Lung (tissue), 12 donors: Measurements from ENCODE around the gene DENND1A. TPM values are rescaled to one million over a fixed set of nuclear protein-coding genes. Genes with fewer than 3 reads are reported as not detected.

Experiments used
- ATAC-seq: fragments of 200-7000 bp; cut with Tn5 transposase; one replicate; pipeline ENCODE4 v1.9.1; 2020; ENCODE audit warnings: moderate number of reproducible peaks; ENCODE audit not compliant: insufficient read depth, low FRiP score
- DNase-seq, 3 donors: peaks; one replicate each; pipeline ENCODE4 v3.0.0-alpha.2; 2013 to 2017
- H3K27ac ChIP-seq, 2 donors: one replicate each; pipeline ENCODE4 v1.5.1; 2013; ENCODE audit warnings: mild to moderate bottlenecking in 2 of 2, moderate library complexity in 2 of 2, control low read depth in 1 of 2, inconsistent platforms in 1 of 2, low read depth in 1 of 2, low read length in 1 of 2
- H3K27me3 ChIP-seq, 3 donors: one replicate each; pipeline ENCODE4 v1.5.1; 2013; ENCODE audit warnings: low read length in 2 of 3; ENCODE audit not compliant: control insufficient read depth in 3 of 3, insufficient read depth in 3 of 3
- H3K36me3 ChIP-seq, 4 donors: one replicate each; pipeline ENCODE4 v1.5.1; 2013; ENCODE audit warnings: low read length in 4 of 4, mild to moderate bottlenecking in 1 of 4, moderate library complexity in 1 of 4; ENCODE audit not compliant: control insufficient read depth in 4 of 4, insufficient read depth in 4 of 4
- H3K4me1 ChIP-seq, 5 donors: one replicate each; pipeline ENCODE4 v1.5.1; 2013; ENCODE audit warnings: low read length in 5 of 5, mild to moderate bottlenecking in 2 of 5, moderate library complexity in 1 of 5; ENCODE audit not compliant: control insufficient read depth in 5 of 5, insufficient read depth in 5 of 5
- H3K4me3 ChIP-seq: one replicate; pipeline ENCODE4 v1.5.1; 2013; ENCODE audit warnings: mild to moderate bottlenecking, control low read depth, moderate library complexity
- H3K9ac ChIP-seq, 2 donors: one replicate each; pipeline ENCODE4 v1.5.1; 2013; ENCODE audit warnings: low read length in 2 of 2, control low read depth in 1 of 2; ENCODE audit not compliant: insufficient read depth in 1 of 2
- H3K9me3 ChIP-seq, 4 donors: one replicate each; pipeline ENCODE4 v1.5.1; 2013; ENCODE audit warnings: low read length in 3 of 4, mild to moderate bottlenecking in 1 of 4, moderate library complexity in 1 of 4; ENCODE audit not compliant: control insufficient read depth in 4 of 4, insufficient read depth in 3 of 4
- CTCF ChIP-seq: IDR thresholded peaks from 2 replicates; pipeline ENCODE4 v1.5.1; 2012; ENCODE audit warnings: mild to moderate bottlenecking; ENCODE audit errors: control extremely low read depth, extremely low read depth
- WGBS, 2 donors: extraction: QIAGEN DNeasy Blood & Tissue Kit; methylation state at CpG; one replicate each; pipeline ENCODE4 v1.1.7; 2013; 5-methylcytosine and 5-hydroxymethylcytosine counted together
- polyA plus RNA-seq, 2 donors: library from polyadenylated mRNA; stranded (reverse); fragments of 200-250 nt; gene quantifications; one replicate each; pipeline ENCODE4 v1.2.1, GENCODE V29; 2013
- total RNA-seq, 2 donors: library from RNA; depleted of rRNA in 1 of 2; stranded (reverse); fragments of >200 nt in 1 of 2; gene quantifications; one replicate each; pipeline ENCODE4 v1.2.1, GENCODE V29; 2014 to 2021
- donor health status: control.
- donor health status: control.
- donor health status: Bipolar disorder and iron deficiency.
- donor health status: healthy.
- donor health status: DM: yes; HTN: yes; CAD: no.

Gene DENND1A
- total and polyA plus RNA-seq, 4 donors, result 5.7 to 29.8 (median 14.5) TPM

DNA sequence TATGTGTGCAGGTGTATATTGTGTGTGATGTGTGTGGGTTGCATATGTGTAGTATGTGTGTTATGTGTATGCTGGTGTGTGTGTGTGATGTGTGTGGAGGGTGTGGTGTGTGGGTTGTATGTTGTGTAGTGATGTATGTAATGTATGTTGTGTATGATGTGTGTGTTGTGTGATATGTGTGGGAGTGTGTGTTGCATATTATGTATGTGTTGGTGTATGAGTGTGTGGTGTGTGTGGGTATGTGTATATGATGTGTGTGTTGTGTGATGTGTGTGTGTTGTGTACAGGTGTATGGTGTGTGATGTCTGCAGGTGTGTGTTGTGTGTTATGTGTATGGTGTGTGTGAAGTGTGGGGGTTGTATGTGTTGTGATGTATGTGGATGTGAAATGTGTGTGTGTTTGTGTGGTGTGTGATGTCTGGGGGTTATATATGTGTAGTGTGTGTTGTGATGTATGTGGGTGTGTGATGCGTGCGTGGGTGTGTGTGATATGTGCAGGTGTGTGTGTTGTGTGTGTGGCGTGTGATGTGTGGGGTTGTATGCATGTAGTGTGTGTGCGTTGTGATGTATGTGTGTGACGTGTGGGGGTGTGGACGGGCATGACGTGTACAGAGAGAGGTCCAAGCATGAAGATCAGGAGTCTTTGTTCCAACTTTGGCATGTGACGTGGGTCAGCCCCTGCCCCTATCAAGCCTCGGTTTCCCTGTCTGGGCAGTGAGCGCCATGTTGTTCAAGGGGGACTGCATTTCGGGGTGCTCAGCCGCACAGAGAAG, 582.5 kb downstream of the DENND1A start:
- no peak for TF ChIP-seq CTCF
- WGBS, 2 donors, result 81 to 91% methylated on average over 12 of the region's 12 CpGs
- Histone ChIP-seq H3K27ac (no peak overlapping the region), H3K9ac (no peak overlapping the region), H3K4me3 (no peak overlapping the region), H3K27me3 (no peaks in the 10 kb centered on the region), H3K9me3 (no peaks in the 10 kb centered on the region), H3K36me3 (no peaks in the 10 kb centered on the region), H3K4me1 (no peaks in the 10 kb centered on the region)
- no peak for DNase-seq
- ATAC-seq, result no peak

GRCh38 chr9:123346826-123347225, 583.1 kb downstream of the DENND1A start:
- Histone ChIP-seq H3K27ac (no peak overlapping the region), H3K36me3 (no peaks in the 10 kb centered on the region), H3K9ac (no peak overlapping the region), H3K9me3 (no peaks in the 10 kb centered on the region), H3K4me3 (no peak overlapping the region), H3K4me1 (peaks cover 0 to 5% (median 0%) of the 10 kb centered on the region in 5 donors), H3K27me3 (no peaks in the 10 kb centered on the region)
- no peak for TF ChIP-seq CTCF
- DNase-seq, result no peak
- no peak for ATAC-seq
- 97 to 98% methylated on average over 3 of the region's 3 CpGs for WGBS, 2 donors

DNA sequence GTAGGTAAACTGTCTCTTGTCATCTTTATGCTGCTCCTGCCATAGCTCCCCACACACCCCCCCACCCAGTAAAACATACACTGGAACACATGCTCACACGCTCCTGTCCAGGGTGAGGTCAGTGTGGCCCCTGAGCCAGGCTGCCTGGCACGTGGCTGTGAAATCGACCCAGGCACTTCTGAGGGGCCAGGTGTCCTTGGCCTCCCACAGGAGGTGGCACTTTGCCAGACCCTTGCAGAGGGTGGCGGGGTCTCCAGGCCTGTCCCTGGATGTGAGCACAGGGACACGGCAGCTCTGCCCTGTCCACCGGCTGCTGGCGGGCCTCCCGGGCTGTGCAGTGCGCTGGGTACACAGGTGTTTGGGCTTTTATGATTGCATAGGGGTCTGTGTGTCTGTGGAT, 583.9 kb downstream of the DENND1A start:
- Histone ChIP-seq H3K27me3 (no peaks in the 10 kb centered on the region), H3K9me3 (no peaks in the 10 kb centered on the region), H3K36me3 (no peaks in the 10 kb centered on the region), H3K9ac (no peak overlapping the region), H3K4me1 (peaks cover 0 to 12% (median 0%) of the 10 kb centered on the region in 5 donors), H3K27ac (no peak overlapping the region), H3K4me3 (no peak overlapping the region)
- no peak for TF ChIP-seq CTCF
- 76 to 84% methylated on average over 9 of the region's 9 CpGs for WGBS, 2 donors
- ATAC-seq (no peak), DNase-seq (no peak)
